COLO668 (cell line): ENCODE results near the gene H2AZ1.
"Not testable (repeated sequence)": the region's sequence is repeated elsewhere in the genome, so short reads cannot be mapped to it uniquely, and the experiment has no call there.

Experiments
- DNase-seq: peaks from one replicate; lab custom pipeline; 2025; ENCODE audit not compliant: unreplicated experiment; lab: John Stamatoyannopoulos, UW

H2AZ1 gene

GRCh38 chr4:99949999-99950912 lies at the start of gene H2AZ1:
Gene H2AZ1, minus strand, starts transcription at chr4:99950275. Its CDS starts 105 bp downstream, at chr4:99950170.
- DNase-seq = peak; percentile 99

- DNase-seq = no peak
Measured at GRCh38 chr4:99998062-99998867, 48.2 kb upstream of the H2AZ1 start.

DNA sequence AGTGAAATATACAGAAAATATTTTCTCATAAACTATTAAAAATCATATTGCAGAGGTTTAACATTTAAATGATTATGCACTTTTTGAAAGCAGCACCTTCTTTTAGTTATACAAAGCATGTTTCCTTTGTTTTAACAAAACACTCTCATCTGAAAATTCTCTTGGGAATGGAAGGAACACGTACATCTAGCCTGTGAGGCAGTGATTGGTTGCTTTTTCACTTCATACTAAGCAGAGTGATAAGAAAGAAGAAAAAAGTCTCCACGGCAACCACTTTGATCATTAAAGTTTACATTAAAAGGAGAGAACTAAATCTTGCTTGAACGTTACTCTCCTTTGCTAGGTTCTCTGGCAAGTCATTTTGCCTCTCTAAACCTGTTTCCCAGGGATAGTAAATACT lies 41.7 kb upstream of the H2AZ1 start:
- DNase-seq = no peak

DNA sequence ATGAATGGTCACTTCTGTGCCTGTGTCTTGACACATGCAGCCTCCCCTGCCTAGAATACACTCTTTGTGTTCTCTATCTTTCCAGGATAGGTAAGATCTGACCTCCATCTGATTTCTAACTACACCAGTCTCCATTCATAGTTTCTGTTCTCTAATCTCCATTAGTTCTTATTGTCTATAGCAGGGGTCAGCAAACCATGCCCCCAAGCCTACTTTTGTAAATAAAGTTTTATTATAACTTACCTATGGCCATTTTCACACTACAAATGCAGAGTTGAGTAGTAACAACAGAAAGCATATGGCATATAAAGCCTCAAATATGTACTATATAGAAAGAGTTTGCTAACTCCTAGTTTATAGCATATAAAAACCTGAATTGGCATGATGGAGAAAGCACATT lies 37.6 kb upstream of the H2AZ1 start:
- DNase-seq = no peak

DNA sequence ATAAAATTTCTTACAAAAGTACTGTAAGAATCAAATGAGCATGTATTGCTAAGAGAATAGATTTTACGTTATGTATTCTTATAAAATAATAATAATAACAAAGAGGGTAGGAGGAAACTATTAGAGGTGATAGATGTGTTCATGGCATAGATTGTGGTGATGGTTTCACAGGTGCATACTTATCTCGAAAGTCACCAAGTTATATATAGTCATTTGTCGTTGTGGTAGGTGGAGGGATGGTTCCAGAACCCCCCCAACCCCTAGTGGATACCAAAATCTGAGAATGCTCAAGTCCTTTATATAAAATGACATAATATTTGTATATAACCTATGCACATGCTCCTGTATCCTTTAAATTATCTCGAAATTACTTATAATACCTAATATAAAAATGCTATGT lies 36.7 kb upstream of the H2AZ1 start:
- no peak for DNase-seq

DNA sequence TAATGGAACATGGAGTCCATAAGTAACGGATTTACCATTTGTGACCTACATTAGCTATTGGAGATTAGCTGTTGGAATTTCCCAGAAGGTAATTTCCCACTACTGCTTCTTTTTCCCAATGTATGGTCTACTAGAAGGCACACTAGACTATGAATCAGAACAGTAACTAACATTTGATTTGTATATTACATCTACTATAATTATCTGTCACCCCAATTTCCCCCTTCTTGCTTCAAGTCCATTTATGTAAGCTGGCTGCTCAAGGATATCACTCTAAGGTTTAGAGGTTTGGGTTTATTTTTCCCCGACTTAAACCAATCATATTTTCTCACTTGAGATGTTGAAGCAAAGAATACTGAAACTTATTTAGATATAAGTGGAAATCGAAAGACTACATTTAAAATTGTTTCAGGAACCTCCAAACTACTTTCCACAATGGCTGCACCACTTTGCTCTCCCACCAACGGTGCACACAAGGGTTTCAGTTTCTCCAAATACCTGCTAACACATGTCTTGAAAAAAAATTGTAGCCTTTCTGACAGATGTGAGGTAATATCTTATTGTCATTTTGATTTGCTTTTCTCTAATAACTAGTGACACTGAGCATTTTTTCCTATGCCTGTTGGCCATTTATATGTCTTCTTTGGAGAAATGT lies 33.3 kb upstream of the H2AZ1 start:
- DNase-seq = no peak

DNA sequence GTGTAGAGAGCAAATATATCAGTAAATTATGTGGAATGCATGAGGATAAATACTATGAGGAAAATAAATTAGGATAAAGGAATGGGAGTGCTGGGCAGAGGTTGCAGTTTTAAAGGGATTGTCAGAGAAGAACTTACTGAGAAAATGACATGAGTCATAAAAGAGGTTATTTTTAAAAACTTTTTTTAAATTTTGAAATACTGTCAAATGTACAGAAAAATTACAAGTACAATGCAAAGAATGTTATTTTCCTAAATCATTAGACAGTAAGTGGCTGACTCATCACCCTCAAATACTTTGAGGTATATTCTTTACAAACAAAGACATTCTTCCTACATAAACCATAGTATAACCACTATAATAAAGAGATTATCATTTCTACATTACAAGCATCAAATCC lies 29.8 kb upstream of the H2AZ1 start:
- no peak for DNase-seq

GRCh38 chr4:99971453-99972111 lies 21.5 kb upstream of the H2AZ1 start:
- no peak for DNase-seq

GRCh38 chr4:99968330-99968729 lies 18.3 kb upstream of the H2AZ1 start:
- DNase-seq = no peak

DNA sequence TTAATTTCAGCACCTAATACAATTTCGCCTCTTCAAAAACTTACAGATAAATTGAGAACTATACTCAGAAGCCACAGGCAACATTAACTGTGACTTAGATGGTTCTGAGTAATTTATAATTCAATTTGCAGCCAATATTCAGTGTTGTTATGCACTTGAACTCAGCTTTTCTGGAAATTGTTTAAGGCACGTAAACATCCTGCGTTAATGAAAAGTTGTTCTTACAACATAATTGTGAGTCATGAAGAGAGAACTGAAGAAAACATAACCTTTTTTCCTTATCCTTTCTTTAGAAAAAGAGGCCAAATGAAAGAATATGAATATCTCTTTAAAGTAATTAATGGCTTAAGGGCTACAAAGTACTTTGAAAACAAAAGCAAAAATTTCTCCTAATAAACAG lies 16.6 kb upstream of the H2AZ1 start:
- no peak for DNase-seq

GRCh38 chr4:99965674-99966350 lies 15.7 kb upstream of the H2AZ1 start:
- DNase-seq = no peak

- no peak for DNase-seq
Measured at GRCh38 chr4:99965173-99965572, 15.1 kb upstream of the H2AZ1 start.

GRCh38 chr4:99961711-99962110 lies 11.6 kb upstream of the H2AZ1 start:
- DNase-seq = no peak

GRCh38 chr4:99960648-99961047 lies 10.6 kb upstream of the H2AZ1 start:
- DNase-seq = no peak

GRCh38 chr4:99958207-99958606 lies 8.1 kb upstream of the H2AZ1 start:
- not testable (repeated sequence) for DNase-seq

GRCh38 chr4:99950913-99951254 lies 809 bp upstream of the H2AZ1 start:
- no peak for DNase-seq

- peak; percentile 89 for DNase-seq
Measured at GRCh38 chr4:99949034-99949998, 759 bp downstream of the H2AZ1 start.

DNA sequence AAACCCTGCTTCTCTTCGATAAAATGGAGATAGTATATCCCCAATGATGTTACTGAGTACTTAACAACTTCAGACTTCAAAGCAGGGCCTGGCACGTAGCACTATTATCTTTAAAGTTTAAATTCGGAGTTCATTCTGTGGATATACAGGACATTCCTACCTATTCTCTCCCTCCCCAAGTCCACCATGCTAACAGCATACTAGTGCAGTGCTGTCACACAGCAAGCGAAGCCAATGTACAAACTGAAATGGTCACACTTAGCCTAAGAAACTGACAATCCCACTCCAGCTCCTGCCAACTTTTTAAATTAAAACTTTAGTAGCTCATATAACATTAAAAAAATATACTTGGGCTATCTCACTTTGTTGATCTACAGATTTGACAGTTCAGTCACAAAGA lies 2.5 kb downstream of the H2AZ1 start:
- no peak for DNase-seq

GRCh38 chr4:99947190-99947578 lies 2.9 kb downstream of the H2AZ1 start:
- no peak for DNase-seq
